Left lung (tissue), 10 donors: ENCODE data around the gene AGAP1. TPM values are rescaled to one million over a fixed set of nuclear protein-coding genes. Genes with fewer than 3 reads are reported as not detected.

Experiments
- ATAC-seq: fragments of 200-7000 bp; cut with Tn5 transposase; one replicate; pipeline ENCODE4 v1.9.1; 2020; ENCODE audit warnings: moderate library complexity
- DNase-seq, 4 donors: peaks; one replicate each; pipeline ENCODE4 v3.0.0-alpha.2; 2013 to 2020
- H3K27ac ChIP-seq, 2 donors: fragments of 200-600 bp; sonication (generic) in 1 of 2; one replicate each; pipeline versions ENCODE4 v1.5.0 to v1.8.0; 2020 to 2021
- H3K27me3 ChIP-seq, 2 donors: fragments of 200-600 bp; sonication (generic) in 1 of 2; one replicate each; pipeline versions ENCODE4 v1.5.0 to v1.8.0; 2020 to 2021
- H3K36me3 ChIP-seq, 2 donors: fragments of 200-600 bp; sonication (generic) in 1 of 2; one replicate each; pipeline versions ENCODE4 v1.5.0 to v1.8.0; 2020 to 2021
- H3K4me1 ChIP-seq, 2 donors: fragments of 200-600 bp; one replicate each; pipeline ENCODE4 v1.8.0; 2021
- H3K4me3 ChIP-seq, 2 donors: fragments of 200-600 bp; sonication (generic) in 1 of 2; one replicate each; pipeline versions ENCODE4 v1.5.0 to v1.8.0; 2020 to 2021; ENCODE audit warnings: mild to moderate bottlenecking in 1 of 2
- H3K9me3 ChIP-seq, 2 donors: fragments of 200-600 bp; sonication (generic) in 1 of 2; one replicate each; pipeline versions ENCODE4 v1.5.0 to v1.8.0; 2020 to 2021
- CTCF ChIP-seq, 2 donors: fragments of 200-600 bp; sonication (generic) in 1 of 2; IDR thresholded peaks; one replicate each; pipeline versions ENCODE4 v1.5.0 to v1.8.0; 2021; ENCODE audit warnings: antibody characterized with exemption in 2 of 2
- intact Hi-C, 2 donors: fragments of 100-400 bp; cut with DNase I; formaldehyde crosslinking; loops; one replicate each; pipeline versions ENCODE4 v1.11.2 to v1.14.2; 2022
- polyA plus RNA-seq, 6 donors: library from polyadenylated mRNA; unstranded; fragments of 120-200 nt; gene quantifications; one replicate each; pipeline ENCODE4 v1.2.1, GENCODE V29; 2013; ENCODE audit not compliant: insufficient read length in 6 of 6
- total RNA-seq, 2 donors: library from RNA; stranded (reverse); fragmentation: NEBNext Ultra II Directional; extraction: Animal tissue kit (Norgen Biotek cat#: 25700); gene quantifications; one replicate each; pipeline ENCODE4 v1.2.1, GENCODE V29; 2021
- donor health status: DM: no; HTN: yes; CAD: no.
- donor health status: DM: no; HTN: no; CAD: no.

Gene AGAP1
- total and polyA plus RNA-seq, 8 donors = 13.1 to 25.4 (median 22.4) TPM

GRCh38 chr2:236156095-236156859 is 662.4 kb downstream of the AGAP1 start:
- Histone ChIP-seq H3K4me1 (no peaks in the 10 kb centered on the region), H3K4me3 (no peak overlapping the region), H3K9me3 (peaks cover 0 to 18% of the 10 kb centered on the region in 2 donors), H3K36me3 (no peaks in the 10 kb centered on the region), H3K27me3 (peaks cover 25 to 54% of the 10 kb centered on the region in 2 donors), H3K27ac (no peak overlapping the region)
- intact Hi-C loops = no loop called here
- ATAC-seq = no peak
- no peak for TF ChIP-seq CTCF (IDR thresholded peaks at IDR 0.05)
- peak in 1 of 4 donors; percentile 59 for DNase-seq

- no peak for TF ChIP-seq CTCF (IDR thresholded peaks at IDR 0.05)
- no peak overlapping the region for H3K27ac ChIP-seq
- DNase-seq (peak in 1 of 4 donors; percentile 51), ATAC-seq (no peak)
- intact Hi-C loops = no loop called here
- no peaks in the 10 kb centered on the region for H3K36me3 ChIP-seq
- H3K4me3 ChIP-seq = no peak overlapping the region
- peaks cover 0 to 16% of the 10 kb centered on the region in 2 donors for H3K9me3 ChIP-seq
- H3K4me1 ChIP-seq = no peaks in the 10 kb centered on the region
- H3K27me3 ChIP-seq = peaks cover 30 to 59% of the 10 kb centered on the region in 2 donors
Measured at GRCh38 chr2:236156860-236157194, 663.0 kb downstream of the AGAP1 start.

- DNase-seq (no peak), ATAC-seq (no peak)
- Histone ChIP-seq H3K4me1 (no peaks in the 10 kb centered on the region), H3K9me3 (peaks cover 0 to 13% of the 10 kb centered on the region in 2 donors), H3K4me3 (no peak overlapping the region), H3K27ac (no peak overlapping the region), H3K36me3 (no peaks in the 10 kb centered on the region), H3K27me3 (peaks cover 35 to 65% of the 10 kb centered on the region in 2 donors)
- TF ChIP-seq CTCF (IDR thresholded peaks at IDR 0.05) = no peak
- intact Hi-C loops = no loop called here
Measured at GRCh38 chr2:236157366-236157765, 663.5 kb downstream of the AGAP1 start.

- Histone ChIP-seq H3K36me3 (no peaks in the 10 kb centered on the region), H3K27ac (no peak overlapping the region), H3K4me1 (no peaks in the 10 kb centered on the region), H3K27me3 (peaks cover 41 to 71% of the 10 kb centered on the region in 2 donors), H3K9me3 (peaks cover 0 to 7% of the 10 kb centered on the region in 2 donors), H3K4me3 (no peak overlapping the region)
- TF ChIP-seq CTCF (IDR thresholded peaks at IDR 0.05) = no peak
- no peak for ATAC-seq
- peak in 1 of 4 donors; percentile 31 for DNase-seq
- intact Hi-C loops = no loop called here
Measured at GRCh38 chr2:236157815-236158498, 664.1 kb downstream of the AGAP1 start.
